ENCODE measurements around the gene RASGEF1C. TPM values are rescaled to one million over a fixed set of nuclear protein-coding genes. Genes with fewer than 3 reads are reported as not detected.

RASGEF1C gene
- total RNA-seq, 5 donors from 2014 or later (not counting 1 experiment from before 2014, with no cell fraction given), result not detected

DNA sequence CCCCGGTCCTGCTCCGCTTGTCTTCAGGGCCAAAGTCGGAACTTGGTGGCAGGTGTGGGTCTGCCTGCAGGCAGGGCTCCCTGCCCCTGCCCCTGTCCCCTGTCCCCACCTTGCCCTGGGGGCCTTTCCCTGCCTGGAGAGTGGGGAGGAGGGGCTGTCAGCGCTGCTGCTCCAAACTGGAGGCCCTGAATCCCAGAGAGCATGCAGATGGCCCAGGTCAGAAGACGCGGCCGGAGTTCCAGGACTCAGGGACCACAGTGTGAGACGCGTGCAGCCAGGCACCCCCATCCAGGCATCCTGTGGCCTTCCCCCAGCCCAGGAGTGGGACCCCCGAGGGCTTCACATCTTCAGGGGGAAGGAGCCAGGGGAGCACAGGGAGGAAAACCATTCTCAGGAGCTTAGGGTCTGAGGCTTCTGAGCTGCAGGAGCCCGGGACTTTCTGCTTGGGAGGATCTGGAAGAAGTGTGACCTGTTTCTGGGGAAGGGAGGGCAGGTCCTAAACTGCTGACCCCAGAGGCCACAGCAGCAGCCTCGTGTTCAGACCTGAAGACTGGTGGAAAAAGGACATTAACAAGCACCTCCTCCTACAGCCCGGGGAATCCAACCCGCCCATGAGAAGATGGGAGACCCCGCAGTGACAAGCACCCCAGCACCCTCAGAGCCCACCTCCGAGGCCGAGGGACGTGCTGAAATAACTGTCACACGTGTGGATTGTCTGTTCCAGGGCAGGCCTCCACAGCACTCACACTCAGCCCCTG is 38.0 kb downstream of the RASGEF1C start:
- DNase-seq (no peak), ATAC-seq (replicated peaks in 1 of 4) (no peak)
- WGBS (ENCODE audit: insufficient coverage), result 77% methylated on average over 15 of the region's 19 CpGs
- Histone ChIP-seq H3K4me3 (ENCODE audit: control insufficient read depth in 1 of 2, extremely low read depth in 1 of 2, low read length in 1 of 2) (no peak overlapping the region), H3K9me3 (no peaks in the 10 kb centered on the region), H3K4me1 (ENCODE audit: control insufficient read depth in 1 of 2, extremely low read depth in 1 of 2, insufficient read depth in 2 of 2, low read length in 2 of 2) (no peaks in the 10 kb centered on the region), H3K36me3 (ENCODE audit: control insufficient read depth in 2 of 2, extremely low read depth in 1 of 2, insufficient read depth in 1 of 2, low read length in 1 of 2) (no peaks in the 10 kb centered on the region), H3K27ac (ENCODE audit: low read length) (no peak overlapping the region), H3K27me3 (replicated peaks in 1 of 2; ENCODE audit: control insufficient read depth in 2 of 2, extremely low read depth in 1 of 2, insufficient read depth in 2 of 2, low read length in 1 of 2) (peaks cover 0 to 47% of the 10 kb centered on the region in 2 experiments)
- Mint-ChIP-seq H3K27ac (no peak overlapping the region), H3K4me1 (no peaks in the 10 kb centered on the region), H3K27me3 (peaks cover 10 to 17% of the 10 kb centered on the region in 2 donors), H3K9me3 (no peaks in the 10 kb centered on the region), H3K4me3 (no peak overlapping the region), H3K36me3 (no peaks in the 10 kb centered on the region)
- POLR2A ChIA-PET, result no interaction called here
- CTCF ChIA-PET, result no interaction called here

DNA sequence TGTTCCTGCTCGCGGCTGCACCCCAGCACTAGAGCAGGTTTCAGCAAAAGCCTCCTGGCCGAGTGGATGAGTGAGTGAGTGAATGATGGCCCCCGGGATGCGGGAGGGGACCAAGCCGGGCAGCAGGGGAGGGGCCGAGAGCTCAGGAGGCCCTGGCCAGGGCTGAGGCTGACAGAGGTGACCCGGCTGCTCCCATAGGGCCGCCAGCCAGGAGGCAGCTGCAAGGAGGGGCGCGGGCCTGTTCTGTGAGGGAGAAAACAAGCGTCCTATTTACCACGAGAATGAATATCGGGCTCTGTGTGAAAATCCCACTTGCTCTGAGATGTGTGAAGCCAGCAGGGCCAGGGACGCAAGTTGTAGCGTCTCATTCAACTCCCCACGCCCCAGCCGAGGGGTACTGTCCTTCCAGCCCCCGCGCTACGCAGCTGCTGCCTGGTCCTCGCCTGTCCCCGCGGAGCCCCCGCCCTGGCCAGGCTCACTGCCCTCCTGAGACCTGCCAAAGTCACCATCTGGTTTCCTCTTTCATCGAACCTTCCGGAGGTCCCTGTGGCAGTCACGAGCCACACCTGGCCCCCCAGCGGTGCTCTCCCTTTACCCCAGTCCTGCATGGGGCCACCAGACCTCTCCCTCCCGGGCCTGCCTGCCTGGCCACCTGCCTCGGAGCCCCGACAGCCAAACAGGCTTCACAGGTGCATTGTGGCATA is 38.8 kb downstream of the RASGEF1C start:
- Mint-ChIP-seq H3K9me3 (no peaks in the 10 kb centered on the region), H3K27me3 (peaks cover 10 to 17% of the 10 kb centered on the region in 2 donors), H3K4me3 (no peak overlapping the region), H3K36me3 (no peaks in the 10 kb centered on the region), H3K4me1 (no peaks in the 10 kb centered on the region), H3K27ac (no peak overlapping the region)
- DNase-seq (no peak), ATAC-seq (replicated peaks in 1 of 4) (no peak)
- Histone ChIP-seq H3K27ac (ENCODE audit: low read length) (no peak overlapping the region), H3K4me3 (ENCODE audit: control insufficient read depth in 1 of 2, extremely low read depth in 1 of 2, low read length in 1 of 2) (no peak overlapping the region), H3K9me3 (no peaks in the 10 kb centered on the region), H3K36me3 (ENCODE audit: control insufficient read depth in 2 of 2, extremely low read depth in 1 of 2, insufficient read depth in 1 of 2, low read length in 1 of 2) (no peaks in the 10 kb centered on the region), H3K27me3 (replicated peaks in 1 of 2; ENCODE audit: control insufficient read depth in 2 of 2, extremely low read depth in 1 of 2, insufficient read depth in 2 of 2, low read length in 1 of 2) (peaks cover 0 to 45% of the 10 kb centered on the region in 2 experiments), H3K4me1 (ENCODE audit: control insufficient read depth in 1 of 2, extremely low read depth in 1 of 2, insufficient read depth in 2 of 2, low read length in 2 of 2) (no peaks in the 10 kb centered on the region)
- POLR2A ChIA-PET, result no interaction called here
- 78% methylated on average over 28 of the region's 32 CpGs for WGBS (ENCODE audit: insufficient coverage)
- CTCF ChIA-PET, result no interaction called here

DNA sequence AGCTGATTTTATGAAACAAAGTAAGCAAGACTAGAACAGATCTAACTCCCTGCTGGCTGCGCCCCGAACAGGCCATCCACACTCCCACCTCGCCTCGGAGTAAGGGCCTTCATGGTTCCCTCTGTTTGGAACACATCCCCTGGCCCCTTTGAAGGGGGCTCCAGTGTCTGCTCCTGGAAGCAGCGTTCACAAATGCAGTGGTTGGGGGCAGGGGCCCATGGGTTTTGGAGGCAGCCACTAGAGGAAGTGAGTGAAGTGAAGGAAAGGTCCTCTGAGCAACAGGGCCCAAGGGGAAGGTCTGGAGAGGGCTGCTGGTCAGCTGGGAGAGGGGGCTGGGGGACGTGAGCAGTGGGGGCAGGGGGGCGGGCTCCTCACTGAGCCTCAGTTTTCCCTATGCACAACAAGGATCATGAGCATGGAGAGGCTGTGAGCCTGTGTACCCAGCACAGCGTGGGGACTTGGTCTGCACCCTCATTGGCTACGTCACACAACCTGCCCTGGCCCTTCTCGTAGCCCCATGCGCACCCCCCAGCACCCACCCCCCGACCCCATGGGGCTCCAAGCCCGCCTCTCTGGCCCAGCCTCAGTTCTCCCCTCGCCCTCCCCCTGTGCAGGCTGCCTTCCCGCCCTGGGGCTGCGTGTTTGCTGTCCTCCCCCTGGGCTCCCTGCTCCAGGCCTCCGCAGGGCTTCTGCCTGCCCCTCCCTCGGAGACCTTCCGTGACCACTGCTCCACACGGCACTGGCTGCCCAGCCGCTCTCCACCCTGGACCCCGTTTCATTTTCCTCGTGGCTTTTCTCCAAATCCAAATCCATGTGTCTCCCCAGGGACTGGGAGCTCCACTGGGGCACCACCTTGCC is 39.5 kb downstream of the RASGEF1C start:
- H3K27me3 Mint-ChIP-seq, result peaks cover 10 to 22% of the 10 kb centered on the region in 2 donors
- H3K9me3 ChIP-seq, result no peaks in the 10 kb centered on the region
- H3K4me1 ChIP-seq (ENCODE audit: control insufficient read depth in 1 of 2, extremely low read depth in 1 of 2, insufficient read depth in 2 of 2, low read length in 2 of 2), result no peaks in the 10 kb centered on the region
- H3K36me3 ChIP-seq (ENCODE audit: control insufficient read depth in 2 of 2, extremely low read depth in 1 of 2, insufficient read depth in 1 of 2, low read length in 1 of 2), result no peaks in the 10 kb centered on the region
- ChIA-PET CTCF (no interaction called here), POLR2A (interaction anchor here in 1 of 2 donors (0.5 kb wide), 1 partner anchor 12 kb away, joined by 3 read pairs; no protein-coding TSS in a partner anchor)
- ATAC-seq (replicated peaks in 1 of 4) (no peak), DNase-seq (no peak)
- H3K27ac ChIP-seq (ENCODE audit: low read length), result no peak overlapping the region
- no peak overlapping the region for H3K4me3 Mint-ChIP-seq
- no peak overlapping the region for H3K4me3 ChIP-seq (ENCODE audit: control insufficient read depth in 1 of 2, extremely low read depth in 1 of 2, low read length in 1 of 2)
- 75% methylated on average over 18 of the region's 23 CpGs for WGBS (ENCODE audit: insufficient coverage)
- H3K4me1 Mint-ChIP-seq, result no peaks in the 10 kb centered on the region
- H3K36me3 Mint-ChIP-seq, result no peaks in the 10 kb centered on the region
- no peak overlapping the region for H3K27ac Mint-ChIP-seq
- peaks cover 0 to 43% of the 10 kb centered on the region in 2 experiments for H3K27me3 ChIP-seq (replicated peaks in 1 of 2; ENCODE audit: control insufficient read depth in 2 of 2, extremely low read depth in 1 of 2, insufficient read depth in 2 of 2, low read length in 1 of 2)
- peaks cover 5% of the 10 kb centered on the region in 3 donors for H3K9me3 Mint-ChIP-seq

DNA sequence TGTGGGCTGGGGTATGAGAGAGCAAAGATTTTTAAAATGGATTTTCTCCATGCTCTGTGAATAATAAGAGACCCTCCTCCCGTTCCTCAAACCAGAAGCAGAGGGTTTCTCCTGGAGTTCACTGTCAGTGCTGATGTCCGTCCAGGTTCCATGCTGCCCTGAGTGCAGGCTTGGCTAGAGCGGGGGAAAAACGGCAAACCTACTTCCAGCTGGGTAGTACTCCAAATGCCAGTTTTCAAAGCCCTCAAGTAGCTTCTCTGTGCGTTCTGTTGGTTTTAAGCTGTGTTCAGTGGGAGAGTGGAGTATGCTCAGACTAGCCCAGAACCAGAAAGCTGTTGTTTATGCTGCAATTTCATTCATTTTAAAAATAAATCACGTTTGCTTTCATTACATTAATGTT is 40.3 kb downstream of the RASGEF1C start:
- Mint-ChIP-seq H3K36me3 (no peaks in the 10 kb centered on the region), H3K4me1 (no peaks in the 10 kb centered on the region), H3K9me3 (peaks cover 9 to 10% (median 10%) of the 10 kb centered on the region in 3 donors), H3K27me3 (peaks cover 12 to 27% of the 10 kb centered on the region in 2 donors), H3K4me3 (no peak overlapping the region), H3K27ac (no peak overlapping the region)
- POLR2A ChIA-PET, result no interaction called here
- Histone ChIP-seq H3K9me3 (no peaks in the 10 kb centered on the region), H3K27me3 (replicated peaks in 1 of 2; ENCODE audit: control insufficient read depth in 2 of 2, extremely low read depth in 1 of 2, insufficient read depth in 2 of 2, low read length in 1 of 2) (peaks cover 0 to 43% of the 10 kb centered on the region in 2 experiments), H3K36me3 (ENCODE audit: control insufficient read depth in 2 of 2, extremely low read depth in 1 of 2, insufficient read depth in 1 of 2, low read length in 1 of 2) (no peaks in the 10 kb centered on the region), H3K27ac (ENCODE audit: low read length) (no peak overlapping the region), H3K4me1 (ENCODE audit: control insufficient read depth in 1 of 2, extremely low read depth in 1 of 2, insufficient read depth in 2 of 2, low read length in 2 of 2) (no peaks in the 10 kb centered on the region), H3K4me3 (ENCODE audit: control insufficient read depth in 1 of 2, extremely low read depth in 1 of 2, low read length in 1 of 2) (no peak overlapping the region)
- no peak for DNase-seq
- WGBS (ENCODE audit: insufficient coverage), result 72% methylated on average over 2 of the region's 6 CpGs
- CTCF ChIA-PET, result no interaction called here
- no peak for ATAC-seq (replicated peaks in 1 of 4)

DNA sequence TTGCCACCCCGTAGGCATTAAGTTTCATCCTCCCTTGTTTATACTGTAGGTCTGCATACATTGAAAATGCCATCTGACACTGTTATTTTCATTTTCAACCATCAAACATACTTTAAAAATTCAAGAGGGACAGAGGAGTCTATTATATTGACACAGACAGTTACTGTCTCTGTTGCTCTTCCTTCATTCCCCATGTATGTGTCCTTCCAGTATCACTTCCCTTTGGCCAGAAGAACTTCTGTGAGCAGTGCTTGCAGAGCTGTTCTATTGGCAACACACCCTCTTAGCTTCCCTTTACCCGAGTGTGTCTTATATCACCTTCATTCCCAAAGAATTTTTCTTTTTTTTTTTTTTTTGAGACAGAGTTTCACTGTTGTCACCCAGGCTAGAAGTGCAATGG is 42.8 kb downstream of the RASGEF1C start:
- H3K4me3 ChIP-seq (ENCODE audit: control insufficient read depth in 1 of 2, extremely low read depth in 1 of 2, low read length in 1 of 2), result no peak overlapping the region
- no peak for ATAC-seq (replicated peaks in 1 of 4)
- H3K4me3 Mint-ChIP-seq, result no peak overlapping the region
- no peaks in the 10 kb centered on the region for H3K4me1 Mint-ChIP-seq
- no peaks in the 10 kb centered on the region for H3K4me1 ChIP-seq (ENCODE audit: control insufficient read depth in 1 of 2, extremely low read depth in 1 of 2, insufficient read depth in 2 of 2, low read length in 2 of 2)
- POLR2A ChIA-PET, result no interaction called here
- peaks cover 9 to 12% (median 10%) of the 10 kb centered on the region in 3 donors for H3K9me3 Mint-ChIP-seq
- CTCF ChIA-PET, result no interaction called here
- WGBS (ENCODE audit: insufficient coverage), result 100% methylated on average over 1 of the region's 2 CpGs
- H3K36me3 Mint-ChIP-seq, result no peaks in the 10 kb centered on the region
- no peak overlapping the region for H3K27ac Mint-ChIP-seq
- H3K9me3 ChIP-seq, result no peaks in the 10 kb centered on the region
- no peak overlapping the region for H3K27ac ChIP-seq (ENCODE audit: low read length)
- DNase-seq, result no peak
- H3K27me3 Mint-ChIP-seq, result peaks cover 10 to 35% of the 10 kb centered on the region in 2 donors
- no peaks in the 10 kb centered on the region for H3K36me3 ChIP-seq (ENCODE audit: control insufficient read depth in 2 of 2, extremely low read depth in 1 of 2, insufficient read depth in 1 of 2, low read length in 1 of 2)
- peaks cover 0 to 34% of the 10 kb centered on the region in 2 experiments for H3K27me3 ChIP-seq (replicated peaks in 1 of 2; ENCODE audit: control insufficient read depth in 2 of 2, extremely low read depth in 1 of 2, insufficient read depth in 2 of 2, low read length in 1 of 2)

DNA sequence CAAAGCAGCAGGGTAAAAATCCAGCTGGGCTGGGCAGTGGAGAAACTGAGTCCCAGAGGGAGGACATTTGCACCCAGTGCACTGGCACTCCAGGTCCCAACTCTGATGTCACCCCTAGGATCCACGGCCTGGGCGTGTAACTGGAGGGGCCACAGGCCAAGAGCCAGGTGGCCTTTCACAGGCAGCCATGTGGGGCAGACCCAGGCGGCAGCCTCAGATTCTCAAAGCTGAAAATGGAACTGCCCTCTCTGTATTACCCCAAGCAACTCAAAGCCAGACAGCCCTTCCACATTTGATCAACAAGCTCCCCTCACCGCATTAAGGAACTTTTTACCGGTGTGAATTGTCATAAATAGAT is 46.7 kb downstream of the RASGEF1C start:
- ATAC-seq (replicated peaks in 1 of 4) (no peak), DNase-seq (no peak)
- ChIA-PET CTCF (no interaction called here), POLR2A (no interaction called here)
- Histone ChIP-seq H3K9me3 (no peaks in the 10 kb centered on the region), H3K4me1 (ENCODE audit: control insufficient read depth in 1 of 2, extremely low read depth in 1 of 2, insufficient read depth in 2 of 2, low read length in 2 of 2) (no peaks in the 10 kb centered on the region), H3K36me3 (ENCODE audit: control insufficient read depth in 2 of 2, extremely low read depth in 1 of 2, insufficient read depth in 1 of 2, low read length in 1 of 2) (no peaks in the 10 kb centered on the region), H3K27ac (ENCODE audit: low read length) (no peak overlapping the region), H3K4me3 (ENCODE audit: control insufficient read depth in 1 of 2, extremely low read depth in 1 of 2, low read length in 1 of 2) (no peak overlapping the region), H3K27me3 (replicated peaks in 1 of 2; ENCODE audit: control insufficient read depth in 2 of 2, extremely low read depth in 1 of 2, insufficient read depth in 2 of 2, low read length in 1 of 2) (peaks cover 0 to 21% of the 10 kb centered on the region in 2 experiments)
- Mint-ChIP-seq H3K27me3 (peaks cover 16 to 51% of the 10 kb centered on the region in 2 donors), H3K4me1 (peaks cover 0 to 7% (median 0%) of the 10 kb centered on the region in 3 donors), H3K9me3 (peaks cover 9 to 12% (median 10%) of the 10 kb centered on the region in 3 donors), H3K27ac (no peak overlapping the region), H3K36me3 (no peaks in the 10 kb centered on the region), H3K4me3 (no peak overlapping the region)
- WGBS (ENCODE audit: insufficient coverage), result no CpG with 5 or more reads among the region's 5 CpGs
